GM18520 (cell line): ENCODE measurements around the gene RRP1B.
"Not testable (repeated sequence)": the region's sequence is repeated elsewhere in the genome, so short reads cannot be mapped to it uniquely, and the experiment has no call there.

Experiments
- ATAC-seq: cut with Tn5 transposase; IDR thresholded peaks from one replicate; pipeline ENCODE4 v1.9.1; 2021; ENCODE audit not compliant: unreplicated experiment

RRP1B gene

GRCh38 chr21:43667191-43667904, 8.0 kb downstream of the RRP1B start:
- ATAC-seq: no peak

DNA sequence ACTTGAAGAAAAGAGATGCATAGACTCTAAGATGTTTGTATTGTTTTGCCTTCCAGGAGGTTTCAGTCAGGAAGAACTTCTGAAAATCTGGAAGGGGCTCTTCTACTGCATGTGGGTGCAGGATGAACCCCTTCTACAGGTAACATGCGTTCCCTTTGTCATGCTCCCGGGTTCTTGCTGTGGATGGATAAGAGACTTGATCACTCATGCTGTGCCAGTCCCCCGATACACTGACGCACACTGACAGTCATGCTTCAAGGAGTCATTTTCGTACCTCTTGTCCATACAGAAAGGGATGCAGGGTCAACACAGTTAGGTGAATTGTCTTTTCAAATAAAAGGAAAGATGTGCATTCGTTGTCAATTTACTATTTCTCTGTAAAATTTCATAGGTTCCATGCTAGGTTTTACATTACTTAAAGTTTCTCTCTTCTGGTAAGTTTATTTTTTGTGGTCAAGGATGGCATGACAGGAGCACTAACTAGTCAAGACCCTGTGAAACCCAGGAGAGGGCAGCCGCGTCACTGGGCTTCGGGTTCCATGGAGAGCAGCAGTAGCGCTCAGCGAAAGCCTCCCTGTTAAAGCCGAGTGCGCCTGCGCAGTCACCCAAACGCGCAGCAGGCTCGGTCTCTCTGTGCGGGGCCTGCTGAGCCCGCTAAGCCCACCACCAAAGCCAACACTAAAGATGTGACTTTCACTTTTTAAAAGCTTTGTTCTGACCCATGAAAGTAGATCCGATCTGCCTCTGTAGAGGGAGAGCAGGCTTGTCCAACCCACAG, 10.7 kb downstream of the RRP1B start:
- no peak for ATAC-seq

DNA sequence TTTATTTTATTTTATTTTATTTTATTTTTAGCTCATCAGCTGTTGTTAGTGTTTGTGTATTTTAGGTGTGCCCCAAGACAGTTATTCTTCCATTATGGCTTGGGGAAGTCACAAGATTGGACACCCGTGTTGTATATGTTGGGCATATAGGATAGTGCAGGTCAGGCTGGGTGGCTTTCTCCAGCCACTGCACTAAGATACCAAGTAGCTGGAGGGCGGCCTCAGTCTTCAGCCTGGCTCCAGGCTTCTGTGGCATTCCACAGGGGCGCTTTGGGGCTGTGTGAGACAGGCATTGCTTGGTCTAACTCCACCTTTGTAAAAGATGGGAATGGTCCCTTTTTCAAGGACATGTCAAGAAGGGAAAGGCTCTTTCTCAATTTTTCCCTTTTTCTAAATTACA, 16.5 kb downstream of the RRP1B start:
- ATAC-seq: no peak

DNA sequence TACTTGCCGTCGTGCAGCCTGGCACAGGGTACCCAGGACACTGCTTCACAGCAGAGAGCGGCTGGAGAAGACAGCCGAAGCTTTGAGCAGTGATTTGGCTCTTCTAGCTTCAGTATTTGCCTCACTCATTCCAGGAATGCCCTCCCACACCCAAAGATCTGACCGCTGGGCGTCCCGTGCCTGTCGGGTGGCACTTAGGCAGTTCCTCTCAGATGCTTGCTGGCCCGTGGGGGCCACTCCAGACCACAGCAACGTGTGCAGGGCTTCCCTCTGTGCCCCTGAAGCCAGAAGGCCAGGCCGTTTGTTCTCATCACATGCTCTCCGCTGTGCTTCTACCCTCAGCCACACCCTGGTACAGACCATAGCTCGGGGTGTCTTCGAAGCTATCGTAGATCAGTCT, 17.0 kb downstream of the RRP1B start:
- no peak for ATAC-seq

- ATAC-seq: no peak
Measured at GRCh38 chr21:43679951-43680350, 20.6 kb downstream of the RRP1B start.

DNA sequence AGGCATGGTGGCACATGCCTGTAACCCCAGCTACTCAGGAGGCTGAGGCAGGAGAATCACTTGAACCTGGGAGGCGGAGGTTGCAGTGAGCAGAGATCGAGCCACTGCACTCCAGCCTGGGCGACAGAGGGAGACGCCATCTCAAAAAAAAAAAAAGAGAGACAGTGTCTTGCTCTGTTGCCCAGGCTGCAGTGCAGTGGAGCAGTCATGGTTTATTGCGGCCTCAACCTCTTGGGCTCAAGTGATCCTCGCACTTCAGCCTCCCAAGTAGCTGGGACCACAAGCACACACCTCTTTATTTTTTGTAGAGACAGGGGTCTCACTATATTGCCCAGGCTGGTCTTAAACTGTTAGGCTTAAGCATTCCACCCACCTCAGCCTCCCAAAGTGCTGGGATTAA, 21.1 kb downstream of the RRP1B start:
- ATAC-seq: not testable (repeated sequence)

GRCh38 chr21:43681650-43682049, 22.3 kb downstream of the RRP1B start:
- ATAC-seq: no peak

GRCh38 chr21:43684424-43684823, 25.1 kb downstream of the RRP1B start:
- ATAC-seq: no peak

GRCh38 chr21:43686811-43687565, 27.6 kb downstream of the RRP1B start:
- ATAC-seq: no peak

GRCh38 chr21:43687566-43688399, 28.4 kb downstream of the RRP1B start:
- no peak for ATAC-seq

DNA sequence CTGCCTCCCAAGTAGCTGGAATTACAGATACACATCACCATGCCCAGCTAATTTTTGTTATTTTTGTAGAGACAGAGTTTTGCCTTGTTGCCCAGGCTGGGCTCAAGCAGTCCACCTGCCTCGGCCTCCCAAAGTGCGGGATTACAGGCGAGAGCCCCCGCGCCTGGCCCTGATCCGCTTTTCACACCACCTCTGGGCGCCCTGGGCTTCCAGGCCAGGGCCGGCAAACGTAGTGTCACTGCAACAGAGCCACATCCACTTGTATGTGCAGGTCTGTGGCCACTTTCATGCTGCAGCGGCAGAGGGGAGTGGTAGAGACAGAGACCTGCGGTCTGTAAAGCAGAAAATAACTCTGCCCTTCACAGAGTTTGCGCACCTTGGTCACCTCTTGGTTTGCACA, 29.5 kb downstream of the RRP1B start:
- no peak for ATAC-seq

- ATAC-seq: no peak
Measured at GRCh38 chr21:43689556-43690337, 30.4 kb downstream of the RRP1B start.

DNA sequence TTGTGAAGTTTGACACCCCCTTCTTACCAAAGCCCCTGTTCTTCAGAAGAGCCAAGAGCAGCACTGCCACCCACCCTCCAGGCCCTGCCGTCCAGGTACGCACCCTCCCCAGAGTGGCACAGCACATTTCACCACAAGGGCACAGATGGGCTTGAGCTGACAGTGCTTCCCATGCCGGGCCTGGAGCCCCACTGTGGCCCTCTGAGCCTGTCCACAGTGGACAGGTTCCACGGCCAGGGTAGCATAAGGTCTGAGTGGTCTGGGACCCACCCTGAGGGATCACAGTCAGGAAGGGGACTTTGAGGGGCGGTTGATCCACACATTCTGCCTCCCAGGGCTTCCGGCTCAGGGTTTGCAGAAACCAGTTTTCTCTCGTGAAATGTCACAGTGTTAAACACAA, 31.0 kb downstream of the RRP1B start:
- no peak for ATAC-seq

DNA sequence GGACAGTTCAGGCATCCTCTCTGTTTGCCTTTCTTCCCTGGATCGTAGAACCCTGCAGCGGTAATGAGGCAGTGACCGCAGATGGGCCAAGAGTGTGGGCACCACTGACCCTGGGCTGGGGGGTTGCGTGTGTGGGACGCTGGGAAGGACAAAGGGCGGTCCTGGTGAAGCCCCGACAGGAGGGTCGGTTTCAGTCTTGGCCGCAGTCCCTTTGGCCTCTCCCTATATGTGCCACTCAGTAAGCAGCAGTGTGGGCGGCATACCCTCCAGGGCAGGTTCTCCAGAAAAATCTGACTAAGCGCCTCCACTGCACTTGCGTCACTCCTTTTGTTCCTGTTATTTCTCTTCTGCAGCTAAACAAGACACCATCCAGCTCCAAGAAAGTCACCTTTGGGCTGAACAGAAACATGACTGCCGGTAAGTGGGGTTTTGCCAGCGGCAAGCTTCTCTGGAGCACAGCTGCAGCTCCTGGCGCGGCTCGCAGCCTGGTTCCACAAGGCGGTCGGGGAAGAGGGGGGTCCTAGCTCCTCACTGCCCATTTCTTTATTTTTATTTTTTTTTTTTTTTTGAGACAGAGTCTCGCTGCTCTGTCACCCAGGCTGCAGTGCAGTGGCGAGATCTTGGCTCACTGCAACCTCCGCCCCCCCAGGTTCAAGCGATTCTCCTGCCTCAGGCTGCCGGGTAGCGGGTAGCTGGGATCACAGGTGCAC, 31.9 kb downstream of the RRP1B start:
- no peak for ATAC-seq

DNA sequence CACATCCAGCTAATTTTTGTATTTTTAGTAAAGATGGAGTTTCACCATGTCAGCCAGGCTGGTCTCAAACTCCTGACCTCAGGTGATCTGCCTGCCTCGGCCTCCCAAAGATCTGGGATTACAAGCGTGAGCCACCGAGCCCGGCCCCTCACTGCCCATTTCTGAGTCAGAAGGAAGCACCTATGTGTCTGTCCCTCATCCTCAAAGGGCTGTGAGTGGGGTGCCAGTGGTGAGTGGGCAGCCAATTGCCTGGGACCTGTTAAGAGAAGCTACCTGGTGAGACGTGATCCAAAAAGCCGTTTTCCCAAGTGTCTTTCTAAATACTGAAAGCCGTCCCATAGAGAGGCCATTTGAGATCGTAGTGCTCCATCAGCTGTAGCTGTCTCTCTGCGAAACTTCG, 32.4 kb downstream of the RRP1B start:
- ATAC-seq: no peak

GRCh38 chr21:43692949-43693348, 33.6 kb downstream of the RRP1B start:
- no peak for ATAC-seq

- no peak for ATAC-seq
Measured at GRCh38 chr21:43693981-43694380, 34.6 kb downstream of the RRP1B start.

DNA sequence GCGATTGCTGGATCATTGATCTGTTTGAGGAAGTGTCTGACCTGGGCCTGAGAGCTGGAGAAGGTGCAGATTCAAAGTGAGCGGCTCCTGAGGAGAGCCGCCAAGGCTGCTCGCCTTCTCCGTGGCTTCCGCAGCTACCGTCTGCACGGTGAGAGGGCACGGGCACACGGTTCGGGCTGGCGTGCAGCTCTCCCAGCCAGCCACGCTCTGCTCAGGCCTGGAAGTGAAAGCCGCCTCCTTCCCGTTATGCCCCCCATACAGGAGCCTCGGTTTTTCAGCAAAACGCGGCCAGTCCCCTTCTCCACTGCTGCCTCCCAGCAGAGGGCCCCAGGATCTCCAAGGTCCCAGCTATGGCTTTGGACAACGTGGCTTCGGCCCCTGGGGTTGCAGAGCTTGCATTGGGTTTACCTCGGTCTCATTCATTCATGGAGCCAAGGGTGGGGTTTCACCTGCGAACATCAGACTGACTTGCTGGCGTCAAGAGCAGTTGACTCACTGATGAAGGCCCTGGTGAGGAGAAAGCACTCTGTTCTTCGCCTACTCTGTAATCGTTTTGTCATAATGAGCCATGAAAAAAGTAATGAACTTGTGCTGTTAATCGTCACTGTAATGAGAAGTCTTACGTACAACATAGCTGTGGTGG, 35.2 kb downstream of the RRP1B start:
- ATAC-seq: no peak

- no peak for ATAC-seq
Measured at GRCh38 chr21:43696214-43696613, 36.9 kb downstream of the RRP1B start.
